HG03575 (cell line): ENCODE results near the gene RASA3.

Experiments used
- ATAC-seq: cut with Tn5 transposase; IDR thresholded peaks from one replicate; pipeline ENCODE4 v1.9.1; 2021; ENCODE audit not compliant: unreplicated experiment, insufficient number of reproducible peaks, low FRiP score; ENCODE audit errors: extremely low read depth

RASA3 gene

DNA sequence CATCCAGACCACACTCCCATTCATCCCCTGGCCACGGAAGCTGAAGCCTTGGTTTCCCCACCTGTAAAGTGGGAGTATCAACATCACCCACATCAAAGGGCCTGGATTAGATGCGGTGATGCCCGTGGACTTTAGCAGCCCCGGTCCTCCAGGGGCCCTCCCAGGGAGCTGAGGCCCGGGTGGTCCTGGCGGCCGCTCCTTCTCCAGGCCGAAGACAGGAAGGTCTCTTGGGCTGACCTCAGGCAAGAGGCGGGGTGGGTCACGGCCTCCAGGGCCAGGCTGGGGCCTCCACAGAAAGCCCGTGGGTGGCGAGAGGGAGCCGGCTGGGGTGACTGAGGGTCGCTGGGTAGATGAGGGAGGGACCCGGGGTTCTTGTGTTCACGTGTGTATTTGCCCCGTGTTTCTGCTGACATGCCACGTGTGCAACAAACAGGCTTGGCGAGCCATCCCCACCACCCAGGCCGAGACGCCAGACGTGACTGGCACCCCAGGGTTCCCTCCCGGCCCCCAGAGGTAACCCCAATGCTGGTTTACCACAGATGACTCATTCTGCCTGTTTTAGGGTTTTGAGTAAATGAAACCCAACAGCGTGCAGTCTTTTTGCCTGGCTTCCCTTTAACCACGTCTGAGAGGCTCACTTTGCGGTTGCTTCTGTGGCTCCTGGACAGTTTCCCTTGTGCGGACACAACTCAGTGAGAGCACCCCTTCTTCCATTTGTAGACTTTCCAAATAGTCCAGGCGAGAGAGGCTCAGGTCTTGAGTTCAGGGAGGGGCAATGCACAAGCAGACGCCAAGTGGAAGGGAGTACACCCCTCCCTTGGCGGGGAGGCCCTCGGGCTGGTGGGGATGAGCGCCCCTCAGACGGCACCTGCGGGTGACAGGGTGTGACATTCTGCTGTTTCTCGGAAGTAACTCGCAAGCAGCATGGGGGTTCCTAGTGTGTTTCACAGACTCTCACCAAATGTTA, 201.5 kb downstream of the RASA3 start:
- no peak for ATAC-seq

DNA sequence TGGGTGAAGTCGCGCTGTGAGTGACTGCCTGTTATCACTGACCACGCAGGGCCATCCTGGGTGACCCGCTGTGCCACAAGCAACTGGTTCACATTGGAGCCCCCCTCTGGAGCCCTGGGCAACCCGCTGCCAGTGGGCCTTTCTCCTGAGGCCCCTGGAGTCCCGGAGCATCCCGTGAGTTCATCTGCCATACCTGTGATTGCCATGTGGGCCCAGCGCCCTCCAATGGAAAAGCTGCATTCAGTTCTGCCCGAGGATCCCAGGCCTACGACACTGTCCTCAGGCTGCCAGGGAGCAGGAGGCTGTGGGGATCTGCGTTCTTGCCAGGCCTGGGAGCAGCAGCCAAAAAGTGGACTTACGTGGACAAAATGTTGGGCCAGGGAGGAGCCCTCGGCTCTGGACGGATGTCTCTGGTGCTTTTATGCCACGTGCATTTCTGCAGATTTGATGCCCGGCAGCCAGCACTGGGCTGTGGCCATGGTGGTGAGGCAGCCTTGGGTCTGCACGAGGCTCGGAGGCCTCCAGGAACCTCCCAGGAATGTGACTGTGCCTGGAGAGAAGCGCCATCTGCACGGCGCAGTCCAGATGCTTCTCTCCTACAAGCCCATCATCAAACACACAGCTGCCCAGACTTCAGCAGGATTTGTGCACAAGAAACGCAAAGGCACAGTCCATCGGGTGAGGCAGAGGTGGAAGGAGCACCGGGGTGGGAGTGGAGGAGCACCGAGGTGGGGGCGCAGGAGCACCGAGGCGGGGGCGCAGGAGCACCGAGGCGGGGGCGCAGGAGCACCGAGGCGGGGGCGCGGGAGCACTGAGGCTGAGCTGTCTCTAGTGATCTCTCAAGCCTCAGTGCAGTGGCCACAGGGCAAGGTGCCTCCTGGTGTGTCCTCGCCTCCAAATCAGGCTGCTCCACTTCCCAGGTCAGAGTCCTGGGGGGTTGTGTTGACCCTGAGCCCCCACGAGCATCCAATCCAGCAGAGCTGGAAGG, 202.5 kb downstream of the RASA3 start:
- ATAC-seq = no peak

DNA sequence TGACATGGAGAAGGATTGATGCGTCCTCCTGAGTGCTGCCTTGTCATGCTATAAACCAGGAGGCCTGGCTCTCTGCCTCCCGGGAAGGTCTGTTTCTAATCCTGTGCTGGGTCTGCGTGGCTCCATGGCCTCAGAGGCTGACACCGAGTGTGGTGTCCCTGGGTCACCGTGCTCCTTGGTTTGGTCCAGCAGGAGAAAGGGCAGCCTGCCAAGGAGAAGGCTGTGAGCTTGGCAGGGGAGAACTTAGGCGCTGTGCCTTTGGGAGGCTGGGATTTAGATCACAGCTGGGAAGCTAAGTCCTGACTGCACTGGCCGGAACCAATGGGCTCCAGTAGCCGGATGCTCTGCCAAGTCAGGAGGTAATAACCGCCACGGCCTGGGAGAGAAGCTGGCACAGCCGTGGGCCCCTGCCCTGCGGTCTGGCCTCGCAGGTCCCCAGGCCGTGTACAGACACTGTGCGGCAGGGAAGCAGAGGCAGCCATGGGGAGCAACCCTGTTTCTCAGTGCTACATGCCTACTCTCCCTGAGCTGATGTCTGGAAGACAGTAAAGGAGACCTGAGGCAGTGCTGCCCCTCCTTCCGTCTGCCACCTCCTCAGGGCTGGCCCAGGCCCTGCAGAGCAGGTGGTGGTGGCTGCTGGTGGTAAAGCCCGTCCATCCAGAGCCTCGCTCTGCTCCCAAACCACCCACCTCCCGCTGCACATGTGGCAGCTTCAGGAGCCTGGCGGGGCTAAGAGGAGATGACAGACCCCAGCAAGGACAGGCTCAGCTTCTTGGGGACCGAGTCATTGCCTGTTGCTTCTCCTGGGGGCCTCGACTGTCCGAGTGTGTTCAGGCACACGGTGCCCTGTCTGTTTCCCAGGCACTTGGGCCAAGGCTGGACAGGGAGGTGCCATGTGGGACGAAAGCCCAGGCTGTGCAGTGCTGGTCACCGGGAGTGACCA, 203.5 kb downstream of the RASA3 start:
- no peak for ATAC-seq
